ENCODE measurements around the gene STK32C. TPM values are rescaled to one million over a fixed set of nuclear protein-coding genes. Genes with fewer than 3 reads are reported as not detected.

Gene STK32C
- total and polyA plus RNA-seq, 4 donors, result 5.1 to 22.0 (median 16.3) TPM

DNA sequence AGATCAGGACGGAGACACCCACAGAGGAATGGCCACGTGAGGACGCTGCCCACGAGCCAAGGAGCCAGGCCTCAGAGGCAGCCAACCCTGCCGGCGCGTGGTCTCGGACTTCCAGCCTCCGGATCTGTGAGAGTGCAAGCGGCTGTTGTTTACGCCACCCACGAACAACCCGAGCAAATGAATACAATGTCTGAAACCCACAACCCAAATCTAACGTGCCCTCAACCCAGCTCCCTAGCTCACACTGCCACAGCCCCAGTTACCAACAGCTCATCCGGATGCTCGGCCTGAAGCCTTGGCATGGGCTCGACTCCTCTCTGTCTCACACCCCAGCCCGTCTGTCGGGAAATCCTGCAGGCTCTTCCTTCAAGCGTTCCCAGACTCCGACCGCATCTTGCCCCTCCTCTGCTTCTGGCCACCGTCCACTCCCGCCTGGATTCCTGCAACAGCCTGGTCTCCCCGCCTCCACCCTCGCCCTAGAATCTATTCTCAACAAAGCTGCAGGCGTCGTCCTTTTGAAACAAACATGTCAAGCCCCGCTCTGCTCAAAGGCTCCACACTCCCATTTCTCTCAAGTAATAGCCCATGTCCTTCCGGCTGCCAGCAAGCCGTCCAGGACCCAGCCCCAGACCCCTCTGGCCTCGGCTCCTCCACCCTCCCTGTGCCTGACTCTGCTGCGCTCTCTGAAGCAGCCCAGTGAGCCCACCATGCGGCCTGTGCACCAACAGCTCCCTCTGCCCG lies 35.3 kb downstream of the STK32C start:
- peaks cover 0 to 16% (median 9%) of the 10 kb centered on the region in 5 donors for H3K4me1 ChIP-seq (ENCODE audit: control insufficient read depth in 5 of 5, insufficient read depth in 5 of 5, low read length in 5 of 5)
- no peak overlapping the region for H3K27ac ChIP-seq (ENCODE audit: low read depth in 1 of 2, low read length in 1 of 2)
- no peaks in the 10 kb centered on the region for H3K9me3 ChIP-seq (ENCODE audit: control insufficient read depth in 4 of 4, insufficient read depth in 3 of 4, low read length in 3 of 4)
- 60 to 73% methylated on average over 35 of the region's 35 CpGs for WGBS, 2 donors
- TF ChIP-seq, protein P1, sequence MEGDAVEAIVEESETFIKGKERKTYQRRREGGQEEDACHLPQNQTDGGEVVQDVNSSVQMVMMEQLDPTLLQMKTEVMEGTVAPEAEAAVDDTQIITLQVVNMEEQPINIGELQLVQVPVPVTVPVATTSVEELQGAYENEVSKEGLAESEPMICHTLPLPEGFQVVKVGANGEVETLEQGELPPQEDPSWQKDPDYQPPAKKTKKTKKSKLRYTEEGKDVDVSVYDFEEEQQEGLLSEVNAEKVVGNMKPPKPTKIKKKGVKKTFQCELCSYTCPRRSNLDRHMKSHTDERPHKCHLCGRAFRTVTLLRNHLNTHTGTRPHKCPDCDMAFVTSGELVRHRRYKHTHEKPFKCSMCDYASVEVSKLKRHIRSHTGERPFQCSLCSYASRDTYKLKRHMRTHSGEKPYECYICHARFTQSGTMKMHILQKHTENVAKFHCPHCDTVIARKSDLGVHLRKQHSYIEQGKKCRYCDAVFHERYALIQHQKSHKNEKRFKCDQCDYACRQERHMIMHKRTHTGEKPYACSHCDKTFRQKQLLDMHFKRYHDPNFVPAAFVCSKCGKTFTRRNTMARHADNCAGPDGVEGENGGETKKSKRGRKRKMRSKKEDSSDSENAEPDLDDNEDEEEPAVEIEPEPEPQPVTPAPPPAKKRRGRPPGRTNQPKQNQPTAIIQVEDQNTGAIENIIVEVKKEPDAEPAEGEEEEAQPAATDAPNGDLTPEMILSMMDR (IDR thresholded peaks at IDR 0.05; ENCODE audit: control extremely low read depth, extremely low read depth), result no peak
- ATAC-seq (ENCODE audit: insufficient read depth, low FRiP score) (peak; percentile 55), DNase-seq (peak; percentile 87 to 91 (median 89))
- no peaks in the 10 kb centered on the region for H3K36me3 ChIP-seq (ENCODE audit: control insufficient read depth in 4 of 4, insufficient read depth in 4 of 4, low read length in 4 of 4)
- no peak overlapping the region for H3K4me3 ChIP-seq
- no peak overlapping the region for H3K9ac ChIP-seq (ENCODE audit: insufficient read depth in 1 of 2, low read length in 2 of 2)
- peaks cover 0 to 2% (median under 1%) of the 10 kb centered on the region in 3 donors for H3K27me3 ChIP-seq (ENCODE audit: control insufficient read depth in 3 of 3, insufficient read depth in 3 of 3, low read length in 2 of 3)

- ATAC-seq (ENCODE audit: insufficient read depth, low FRiP score) (no peak), DNase-seq (no peak)
- Histone ChIP-seq H3K9ac (ENCODE audit: insufficient read depth in 1 of 2, low read length in 2 of 2) (no peak overlapping the region), H3K36me3 (ENCODE audit: control insufficient read depth in 4 of 4, insufficient read depth in 4 of 4, low read length in 4 of 4) (no peaks in the 10 kb centered on the region), H3K27me3 (ENCODE audit: control insufficient read depth in 3 of 3, insufficient read depth in 3 of 3, low read length in 2 of 3) (peaks cover 0 to 5% (median 2%) of the 10 kb centered on the region in 3 donors), H3K4me3 (no peak overlapping the region), H3K27ac (ENCODE audit: low read depth in 1 of 2, low read length in 1 of 2) (no peak overlapping the region), H3K9me3 (ENCODE audit: control insufficient read depth in 4 of 4, insufficient read depth in 3 of 4, low read length in 3 of 4) (no peaks in the 10 kb centered on the region), H3K4me1 (ENCODE audit: control insufficient read depth in 5 of 5, insufficient read depth in 5 of 5, low read length in 5 of 5) (peaks cover 0 to 22% (median 10%) of the 10 kb centered on the region in 5 donors)
- TF ChIP-seq, protein P1 (IDR thresholded peaks at IDR 0.05; ENCODE audit: control extremely low read depth, extremely low read depth), result no peak
- WGBS, 2 donors, result 85 to 90% methylated on average over 27 of the region's 27 CpGs
Measured at GRCh38 chr10:132271458-132272230, 36.1 kb downstream of the STK32C start.

- H3K9me3 ChIP-seq (ENCODE audit: control insufficient read depth in 4 of 4, insufficient read depth in 3 of 4, low read length in 3 of 4), result no peaks in the 10 kb centered on the region
- no peak for ATAC-seq (ENCODE audit: insufficient read depth, low FRiP score)
- H3K9ac ChIP-seq (ENCODE audit: insufficient read depth in 1 of 2, low read length in 2 of 2), result no peak overlapping the region
- no peak overlapping the region for H3K4me3 ChIP-seq
- 94 to 95% methylated on average over 11 of the region's 11 CpGs for WGBS, 2 donors
- TF ChIP-seq, protein P1 (IDR thresholded peaks at IDR 0.05; ENCODE audit: control extremely low read depth, extremely low read depth), result no peak
- no peak for DNase-seq
- no peaks in the 10 kb centered on the region for H3K36me3 ChIP-seq (ENCODE audit: control insufficient read depth in 4 of 4, insufficient read depth in 4 of 4, low read length in 4 of 4)
- H3K27me3 ChIP-seq (ENCODE audit: control insufficient read depth in 3 of 3, insufficient read depth in 3 of 3, low read length in 2 of 3), result peaks cover 0 to 5% (median 2%) of the 10 kb centered on the region in 3 donors
- H3K27ac ChIP-seq (ENCODE audit: low read depth in 1 of 2, low read length in 1 of 2), result no peak overlapping the region
- H3K4me1 ChIP-seq (ENCODE audit: control insufficient read depth in 5 of 5, insufficient read depth in 5 of 5, low read length in 5 of 5), result peaks cover 0 to 27% (median 17%) of the 10 kb centered on the region in 5 donors
Measured at GRCh38 chr10:132270721-132271457, 36.9 kb downstream of the STK32C start.
